HG03571 (cell line): ENCODE measurements around the gene CLEC4E.
"Not testable (repeated sequence)": the region's sequence is repeated elsewhere in the genome, so short reads cannot be mapped to it uniquely, and the experiment has no call there.

Source experiments
- ATAC-seq: cut with Tn5 transposase; IDR thresholded peaks from one replicate; pipeline ENCODE4 v1.9.1; 2021; ENCODE audit not compliant: unreplicated experiment

Gene CLEC4E, protein sequence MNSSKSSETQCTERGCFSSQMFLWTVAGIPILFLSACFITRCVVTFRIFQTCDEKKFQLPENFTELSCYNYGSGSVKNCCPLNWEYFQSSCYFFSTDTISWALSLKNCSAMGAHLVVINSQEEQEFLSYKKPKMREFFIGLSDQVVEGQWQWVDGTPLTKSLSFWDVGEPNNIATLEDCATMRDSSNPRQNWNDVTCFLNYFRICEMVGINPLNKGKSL

DNA sequence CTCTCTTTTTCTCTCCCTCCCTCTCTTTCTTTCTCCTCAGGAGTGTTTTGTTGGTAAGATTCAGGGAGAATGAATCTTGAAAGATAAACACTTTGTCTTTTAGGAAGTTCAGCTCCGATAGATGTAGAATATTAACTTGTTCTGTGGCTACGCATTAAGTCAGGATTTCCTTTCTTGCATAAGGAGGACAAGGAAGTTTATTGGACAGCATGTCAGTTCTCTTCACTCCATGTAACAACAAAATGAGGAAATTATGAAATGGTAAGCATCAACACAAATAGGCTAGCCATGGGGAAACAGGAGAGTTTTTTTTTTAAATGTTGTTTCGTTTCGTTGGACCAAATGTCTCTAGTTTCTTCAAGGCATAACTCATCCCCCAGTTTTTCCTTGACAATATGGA lies at the start of gene CLEC4E:
TSS of gene CLEC4E (minus strand) at position 75 of the 400 bp plus-strand sequence. CDS start 108 bp downstream, outside the sequence.
- ATAC-seq, result not testable (repeated sequence)

DNA sequence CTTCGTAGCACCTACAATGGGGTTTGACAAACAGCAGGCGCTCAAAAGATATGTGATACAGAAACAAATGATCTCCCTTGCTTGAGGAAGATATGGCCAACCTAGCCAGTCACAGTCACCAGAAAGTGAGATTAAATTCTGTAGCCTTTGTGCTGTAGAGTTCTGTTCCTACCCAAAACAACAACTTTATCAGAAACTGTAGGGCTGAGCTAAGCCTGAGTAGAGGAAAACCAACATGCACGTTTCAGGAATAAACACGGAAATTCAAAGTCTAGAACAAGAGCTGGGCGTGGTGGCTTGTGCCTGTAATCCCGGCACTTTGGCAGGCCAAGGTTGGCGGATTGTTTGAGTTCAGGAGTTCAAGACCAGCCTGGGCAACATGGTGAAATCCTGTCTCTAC lies 49.0 kb upstream of the CLEC4E start:
- no peak for ATAC-seq

DNA sequence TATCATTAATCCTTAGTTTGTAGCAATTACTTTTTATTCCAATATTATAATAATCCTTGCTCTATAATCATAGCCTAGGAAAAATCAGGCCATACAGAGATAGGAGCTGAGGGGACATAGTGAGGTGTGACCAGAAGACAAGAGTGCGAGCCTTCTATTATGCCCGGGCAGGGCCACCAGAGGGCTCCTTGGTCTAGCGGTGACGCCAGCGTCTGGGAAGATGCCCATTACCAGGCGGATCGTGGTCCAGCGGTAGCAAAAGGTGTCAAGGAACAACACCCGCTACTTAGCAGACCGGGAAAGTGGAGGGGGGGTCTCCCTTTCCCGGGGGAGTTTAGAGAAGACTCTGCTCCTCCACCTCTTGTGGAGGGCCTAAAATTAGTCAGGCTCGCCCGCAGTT lies 43.8 kb upstream of the CLEC4E start:
- ATAC-seq, result not testable (repeated sequence)

DNA sequence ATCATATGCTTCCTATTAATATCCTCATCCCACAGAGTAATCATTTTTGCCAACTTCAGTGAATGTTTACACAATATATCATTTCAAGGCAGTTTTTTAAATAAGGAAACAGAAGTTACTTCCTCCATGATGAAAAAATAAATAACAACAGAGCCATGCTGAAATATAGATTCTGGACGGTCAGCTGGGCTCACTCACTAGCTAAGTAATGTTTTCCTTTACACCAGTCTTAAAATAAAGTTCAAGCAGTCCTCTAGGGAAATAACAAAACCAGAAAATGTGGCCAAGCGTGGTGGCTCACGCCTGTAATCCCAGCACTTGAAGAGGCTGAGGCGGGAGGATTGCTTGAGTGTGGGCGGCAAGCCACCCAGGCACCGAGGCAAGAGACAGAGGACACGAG lies 43.3 kb upstream of the CLEC4E start:
- ATAC-seq, result no peak

DNA sequence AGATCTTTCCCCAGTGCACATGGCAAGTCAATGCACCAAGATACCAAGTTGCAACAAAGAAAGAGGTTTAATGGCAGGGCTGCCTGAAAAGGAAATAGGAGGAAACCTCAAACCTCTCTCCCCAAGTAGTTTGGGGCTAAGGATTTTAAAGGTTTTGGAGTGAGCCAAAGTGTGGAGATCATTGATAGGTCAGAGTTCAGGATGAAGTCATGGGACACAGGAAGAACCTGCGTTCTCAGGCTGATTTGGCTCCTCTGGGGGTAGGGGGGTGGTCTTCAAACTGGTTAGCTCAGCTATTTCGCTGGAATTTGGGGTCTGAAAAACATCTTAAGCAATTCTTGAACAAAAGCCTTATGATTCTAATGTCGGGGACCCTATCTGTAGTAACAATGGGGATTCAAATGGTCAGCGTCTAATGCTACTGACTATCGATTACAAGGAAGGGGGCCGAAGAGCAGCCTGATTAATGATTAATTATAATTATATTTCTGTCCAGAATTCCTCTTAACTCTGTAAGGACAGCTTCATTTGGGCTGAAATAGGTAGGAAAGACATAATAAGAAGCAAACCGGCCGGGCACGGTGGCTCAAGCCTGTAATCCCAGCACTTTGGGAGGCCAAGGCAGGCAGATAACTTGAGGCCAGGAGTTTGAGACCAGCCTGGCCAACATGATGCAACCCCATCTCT lies 40.5 kb upstream of the CLEC4E start:
- ATAC-seq, result no peak

DNA sequence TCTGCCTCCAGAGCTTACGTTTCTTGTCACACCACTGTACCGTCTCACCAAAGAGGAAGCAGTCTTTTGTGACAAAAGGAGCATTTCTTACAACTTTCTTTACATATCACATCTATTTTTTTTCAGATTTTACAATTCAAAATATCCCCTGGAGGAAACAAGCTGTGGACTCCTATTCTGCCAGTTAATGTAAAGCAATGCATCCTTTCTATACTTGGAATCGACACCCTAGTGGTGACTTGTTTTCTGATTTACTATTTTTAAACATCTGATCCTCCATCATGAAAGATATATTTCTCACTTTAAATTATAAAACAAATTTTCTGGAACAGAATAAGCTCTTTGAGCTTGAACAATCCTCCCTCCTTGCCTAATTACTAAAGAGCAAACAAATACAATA lies 37.2 kb upstream of the CLEC4E start:
- no peak for ATAC-seq

DNA sequence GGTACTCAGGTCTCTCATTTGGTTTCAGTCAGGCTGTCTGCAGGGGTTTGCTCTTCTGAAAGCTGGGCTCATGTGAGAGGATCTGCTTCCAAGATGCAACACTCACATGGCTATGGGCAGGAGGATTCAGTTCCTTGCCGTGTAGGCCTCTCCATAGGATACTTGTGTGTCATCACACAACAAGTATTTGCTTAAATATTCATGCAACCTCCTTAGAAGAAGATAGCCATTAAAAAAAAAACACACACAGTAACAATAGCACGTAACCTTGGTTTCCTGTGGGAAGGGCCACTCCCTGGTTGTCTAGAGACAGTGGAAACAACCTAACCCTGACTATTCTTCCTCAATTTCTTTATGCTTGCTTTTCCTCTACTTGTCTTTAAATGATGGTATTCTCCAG lies 31.8 kb upstream of the CLEC4E start:
- ATAC-seq, result no peak

DNA sequence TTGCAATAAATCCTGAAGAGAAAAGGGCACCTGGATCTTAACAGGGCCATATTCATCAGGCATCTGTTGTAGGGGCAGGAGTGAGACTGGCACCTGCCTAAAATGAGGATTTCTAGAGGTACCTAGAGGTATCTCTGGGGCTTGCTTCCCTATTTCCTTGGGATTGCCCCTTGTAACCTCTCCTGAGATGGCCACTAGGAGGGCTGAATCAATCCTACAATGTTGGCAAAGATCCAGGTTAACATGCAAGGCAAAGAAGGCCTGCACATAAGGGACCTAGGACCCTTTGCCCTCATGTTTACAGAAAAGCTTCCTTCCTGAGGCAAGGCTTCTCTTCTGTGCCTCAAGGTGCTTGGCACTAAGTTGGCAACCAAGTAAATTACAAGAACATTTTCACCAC lies 25.8 kb upstream of the CLEC4E start:
- ATAC-seq, result no peak

DNA sequence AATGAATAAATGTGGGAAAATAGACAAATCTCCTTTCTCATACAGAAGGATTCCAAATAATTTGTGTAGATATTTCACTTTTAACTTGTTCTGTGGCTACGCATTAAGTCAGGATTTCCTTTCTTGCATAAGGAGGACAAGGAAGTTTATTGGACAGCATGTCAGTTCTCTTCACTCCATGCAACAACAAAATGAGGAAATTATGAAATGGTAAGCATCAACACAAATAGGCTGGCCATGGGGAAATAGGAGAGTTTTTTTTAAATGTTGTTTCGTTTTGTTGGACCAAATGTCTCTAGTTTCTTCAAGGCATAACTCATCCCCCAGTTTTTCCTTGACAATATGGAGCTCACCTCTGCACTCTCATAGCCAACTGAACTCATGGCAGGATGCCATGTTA lies 25.3 kb upstream of the CLEC4E start:
- ATAC-seq, result not testable (repeated sequence)

DNA sequence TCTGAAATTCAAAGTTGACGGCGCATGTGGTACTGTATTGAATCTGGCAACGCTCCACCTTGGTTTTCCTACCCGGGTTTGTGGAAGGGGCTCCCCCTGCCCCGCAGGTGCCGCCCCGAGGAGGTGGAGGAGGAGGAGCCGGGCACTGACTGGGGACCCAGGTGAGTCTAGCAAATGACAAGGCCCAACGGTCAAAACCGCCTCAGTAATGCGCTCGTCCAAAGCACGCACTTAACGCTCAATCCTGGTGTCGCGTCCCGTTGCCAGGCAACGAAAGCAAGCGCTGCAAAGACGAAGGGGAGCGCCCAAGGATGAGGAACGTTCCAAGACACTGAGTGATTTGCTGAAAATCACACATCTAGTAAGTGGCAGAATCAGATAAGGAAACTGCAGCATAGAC lies 24.0 kb upstream of the CLEC4E start:
- ATAC-seq, result no peak

DNA sequence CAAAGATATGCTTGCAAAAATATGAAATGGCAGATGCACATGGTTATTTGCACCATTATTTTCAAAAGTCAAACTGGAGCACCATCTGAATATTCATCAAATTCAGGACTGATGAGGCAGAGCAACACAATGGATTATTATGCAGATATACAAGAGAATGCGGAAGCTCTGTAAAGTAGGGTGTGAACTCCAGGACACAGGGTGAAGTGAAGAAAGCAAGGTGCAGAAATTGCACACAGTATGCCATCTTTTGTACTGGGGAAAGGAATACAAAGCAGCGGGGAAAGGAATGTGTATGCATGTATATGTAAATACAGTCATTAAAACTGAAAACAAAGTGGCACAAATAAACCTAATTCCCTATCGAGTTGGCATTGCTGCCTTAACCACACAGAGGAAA lies 22.7 kb upstream of the CLEC4E start:
- ATAC-seq, result no peak

DNA sequence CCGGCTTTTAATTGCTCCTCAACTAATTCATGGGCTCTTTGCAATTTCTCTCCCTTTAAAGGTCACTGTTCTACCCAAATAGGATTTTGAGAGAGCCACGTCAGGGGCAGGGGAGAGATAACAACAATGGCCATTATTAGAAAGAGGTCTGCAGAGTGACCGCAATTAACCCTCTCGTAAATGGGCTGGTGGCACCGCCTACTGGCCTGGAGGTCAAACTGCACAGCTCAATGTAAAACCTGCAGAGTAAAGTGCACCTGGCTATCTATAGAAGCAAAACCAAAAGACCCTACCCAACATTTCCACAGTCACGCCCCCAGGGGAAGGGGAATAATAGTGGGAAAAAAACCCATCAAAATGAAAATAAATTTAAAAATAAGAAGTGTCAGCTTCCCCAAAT lies 21.6 kb upstream of the CLEC4E start:
- no peak for ATAC-seq

DNA sequence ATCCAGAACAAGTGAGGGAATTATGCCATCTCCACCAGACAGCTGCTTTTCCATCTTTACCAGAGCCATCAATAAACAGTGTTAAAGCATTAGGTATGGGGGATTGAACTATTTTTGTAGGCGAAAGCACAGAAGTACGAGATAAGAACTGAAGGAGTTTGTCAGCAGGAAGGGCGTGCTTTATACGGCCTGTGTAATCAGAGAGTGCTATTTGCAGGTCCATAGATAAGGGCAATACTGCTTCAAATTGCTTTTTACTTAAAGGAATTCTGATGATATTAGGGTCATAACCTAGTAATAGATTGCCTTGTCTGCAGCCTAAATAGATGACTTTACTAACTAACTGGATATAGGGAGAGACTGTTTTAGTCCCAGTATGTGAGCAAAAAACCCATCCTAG lies 20.3 kb upstream of the CLEC4E start:
- no peak for ATAC-seq

DNA sequence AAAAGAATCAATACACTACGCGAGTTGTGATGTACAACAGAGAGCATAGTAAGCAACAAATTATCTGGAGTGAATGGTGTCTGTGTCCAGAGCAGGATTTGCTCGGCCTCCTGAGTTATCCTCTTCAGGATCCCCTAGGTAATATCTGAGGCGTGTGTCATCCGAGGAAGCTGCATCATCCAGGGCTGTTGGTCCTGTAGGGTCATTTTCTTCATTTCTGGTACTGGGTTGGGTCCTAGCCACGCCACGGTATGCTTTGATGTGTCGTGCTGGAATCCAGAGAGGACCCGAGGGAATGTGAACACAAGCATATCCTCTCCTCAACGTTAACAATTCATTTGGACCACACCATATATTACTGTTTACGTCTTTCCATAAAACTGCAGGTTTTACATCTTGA lies 19.0 kb upstream of the CLEC4E start:
- no peak for ATAC-seq

DNA sequence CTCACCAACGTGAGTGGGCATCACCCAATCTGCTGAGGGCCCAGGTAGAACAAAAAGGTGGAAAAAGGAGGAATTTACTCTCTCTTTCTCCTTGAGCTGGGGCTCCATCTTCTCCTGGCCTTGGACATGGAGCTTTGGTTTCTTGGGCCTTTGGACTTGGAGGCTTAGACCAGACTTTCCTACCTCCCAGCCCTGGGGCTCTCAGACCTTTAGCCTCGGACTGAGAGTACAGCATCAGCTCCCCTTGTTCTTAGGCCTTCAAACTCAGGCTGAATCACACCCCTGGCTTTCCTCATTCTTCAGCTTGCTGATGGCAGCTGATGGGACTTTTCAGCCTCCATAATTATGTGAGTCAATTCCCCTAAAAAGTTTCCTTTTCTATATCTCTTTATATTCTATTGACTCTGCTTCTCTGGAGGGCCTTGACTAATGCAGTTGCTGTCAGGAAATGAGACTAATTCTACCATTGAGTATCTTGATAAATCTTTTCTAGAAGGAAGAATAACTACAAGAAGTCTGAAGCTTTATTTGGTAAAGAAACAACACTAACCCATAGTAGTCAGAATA lies 15.9 kb upstream of the CLEC4E start:
- no peak for ATAC-seq

DNA sequence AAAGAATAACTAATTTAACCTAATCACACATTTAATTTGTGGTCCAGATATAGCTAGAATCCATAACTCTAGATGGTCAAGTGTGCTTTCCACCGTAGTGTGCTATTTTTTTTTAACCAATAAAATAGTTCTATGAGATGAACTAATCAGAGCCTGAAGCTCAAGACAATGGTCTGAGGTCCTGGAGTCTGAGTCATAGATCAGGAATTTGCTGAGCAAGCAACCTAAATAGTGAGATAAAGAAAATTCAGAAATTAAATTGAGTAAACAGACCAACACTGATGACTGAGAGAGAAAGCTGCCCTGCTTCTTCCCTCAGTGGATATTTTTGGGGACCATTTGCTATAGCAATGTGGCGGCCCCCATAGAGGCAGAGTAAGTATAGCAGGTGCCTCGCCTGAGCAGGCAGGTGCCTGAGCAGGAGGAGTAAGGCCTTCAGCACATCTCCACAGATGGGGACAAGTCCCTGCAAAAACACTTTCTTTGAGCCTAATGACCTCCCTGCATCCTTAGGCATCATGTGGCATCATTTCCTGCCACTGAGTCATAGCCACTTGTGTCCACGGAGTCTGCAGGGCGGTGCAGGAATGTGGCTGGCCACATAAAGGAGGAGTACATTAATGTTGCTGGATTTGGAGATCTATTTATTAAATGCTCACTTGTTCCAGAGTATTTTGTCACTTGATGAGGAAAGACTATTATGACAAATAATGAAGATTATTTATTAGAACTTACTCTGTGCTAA lies 13.9 kb upstream of the CLEC4E start:
- no peak for ATAC-seq

DNA sequence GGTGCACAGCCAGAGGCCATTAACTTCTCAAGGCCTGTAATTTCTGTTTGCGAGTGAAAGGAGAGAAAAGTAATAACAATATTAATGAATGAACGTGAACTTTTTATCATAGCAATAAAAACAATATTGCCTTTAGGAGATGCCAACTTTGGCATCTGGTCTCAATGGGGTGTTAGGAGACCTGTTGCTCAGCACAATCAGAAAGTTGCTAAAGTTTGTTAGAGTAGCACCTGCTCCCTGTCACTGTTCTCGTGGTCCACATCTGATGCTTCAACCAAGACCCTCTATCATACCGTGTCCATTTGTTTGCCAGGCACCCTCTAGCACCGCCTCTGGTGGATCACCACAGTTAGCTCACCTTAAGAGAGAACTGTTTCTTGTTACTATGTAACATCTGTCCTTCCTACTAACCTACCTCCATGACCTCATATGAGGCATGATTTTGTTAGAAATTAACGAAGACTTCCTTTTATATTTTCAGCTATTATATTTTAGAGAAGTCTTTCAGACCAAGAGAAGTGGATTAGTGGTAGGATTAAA lies 12.5 kb upstream of the CLEC4E start:
- no peak for ATAC-seq

DNA sequence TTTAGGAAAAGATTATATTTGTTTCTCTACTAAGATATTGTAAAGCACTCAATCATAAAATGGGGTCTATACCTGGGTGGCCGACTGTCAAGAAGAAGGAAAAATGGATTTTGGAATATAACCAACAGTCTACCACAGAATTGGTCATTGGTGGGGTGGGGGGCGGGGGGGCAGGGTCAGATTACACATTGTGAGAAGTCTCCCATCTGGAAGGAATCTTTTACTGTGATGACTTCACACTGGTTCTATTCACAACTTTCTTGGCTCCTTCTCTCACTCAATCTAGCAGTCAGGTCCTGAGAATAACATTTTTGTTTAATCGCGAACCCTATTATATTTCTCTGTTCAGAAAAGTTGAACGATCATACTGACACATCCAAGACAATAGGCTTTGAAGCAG lies 8.7 kb upstream of the CLEC4E start:
- ATAC-seq, result no peak

DNA sequence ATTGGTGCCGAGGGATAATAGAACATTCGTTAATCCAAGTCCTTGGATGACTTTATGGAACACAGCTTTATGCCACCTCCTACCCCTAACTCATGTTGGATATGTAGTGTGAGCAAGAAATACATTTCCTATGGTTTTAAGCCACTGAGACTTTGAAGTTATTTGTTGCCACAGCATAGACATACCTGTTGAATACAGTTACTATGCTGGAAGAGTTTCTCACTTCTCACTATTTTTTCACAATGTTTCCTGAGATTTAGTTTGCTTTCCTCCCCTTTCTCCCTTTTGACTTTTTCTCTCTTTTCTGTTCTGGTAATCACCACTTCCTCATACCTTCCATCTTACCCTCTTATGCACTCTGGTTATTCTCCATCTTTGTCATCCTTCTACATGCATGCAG lies 7.5 kb upstream of the CLEC4E start:
- no peak for ATAC-seq

DNA sequence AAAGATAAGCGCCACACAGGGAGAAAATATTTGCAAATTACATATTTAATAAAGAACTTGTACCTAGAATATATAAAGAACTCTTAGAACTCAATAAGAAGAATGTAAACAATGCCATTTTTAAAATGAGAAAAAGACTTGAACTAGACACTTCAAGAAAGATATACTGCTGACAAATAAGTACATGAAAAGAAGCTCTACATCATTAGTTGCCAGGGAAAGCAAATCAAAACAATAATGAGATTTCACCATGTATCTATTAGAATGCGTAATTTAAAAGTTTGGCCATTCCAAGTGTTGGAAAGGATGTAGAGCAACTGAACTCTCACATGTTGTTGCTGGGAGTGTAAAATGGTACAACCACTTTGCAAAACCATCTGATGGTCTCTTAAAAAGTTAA lies 6.9 kb upstream of the CLEC4E start:
- ATAC-seq, result no peak

DNA sequence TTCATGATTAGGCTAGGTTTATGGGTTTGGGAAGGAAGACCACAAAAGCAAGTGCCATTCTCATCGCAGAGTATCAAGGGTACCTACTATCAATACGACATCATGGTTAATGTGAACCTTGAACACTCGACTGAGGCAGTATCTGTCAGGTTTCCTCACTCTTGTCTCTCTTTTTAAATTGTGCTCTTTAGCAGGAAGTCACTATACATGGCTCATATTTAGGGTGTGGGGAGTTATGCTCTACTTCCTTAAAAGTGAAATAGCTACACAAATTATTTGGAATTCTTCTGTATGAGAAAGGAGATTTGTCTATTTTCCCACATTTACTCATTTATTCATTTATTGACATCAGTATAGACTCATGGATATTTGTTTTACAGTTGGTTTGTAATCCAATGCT lies 5.9 kb upstream of the CLEC4E start:
- no peak for ATAC-seq

DNA sequence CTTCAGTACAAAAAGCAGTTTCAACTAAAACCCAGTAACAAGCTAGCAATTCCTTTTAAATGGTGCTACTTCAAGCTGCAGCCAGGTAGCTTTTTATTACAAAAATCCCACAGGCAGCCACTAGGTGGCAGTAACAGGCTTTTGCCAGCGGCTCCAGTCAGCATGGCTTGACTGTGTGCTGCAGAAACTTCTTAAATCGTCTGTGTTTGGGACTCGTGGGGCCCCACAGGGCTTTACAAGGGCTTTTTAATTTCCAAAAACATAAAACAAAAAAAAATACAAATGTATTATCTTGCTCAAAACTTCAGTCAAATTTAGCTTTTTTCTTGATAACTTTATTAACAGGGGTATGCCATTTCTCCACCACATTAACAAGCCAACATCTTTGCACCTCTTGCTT lies 3.6 kb upstream of the CLEC4E start:
- peak; percentile 71 for ATAC-seq
